Liver (tissue), 9 donors: ENCODE measurements around the gene OGN. TPM values are rescaled to one million over a fixed set of nuclear protein-coding genes. Genes with fewer than 3 reads are reported as not detected.

Source experiments
- DNase-seq: peaks from one replicate; pipeline ENCODE4 v3.0.0-alpha.2; 2017; ENCODE audit warnings: low spot score
- H3K27ac ChIP-seq, 2 donors: one replicate each; pipeline ENCODE4 v1.7.0; 2013; ENCODE audit warnings: inconsistent platforms in 2 of 2, low read length in 2 of 2, control low read depth in 1 of 2, low read depth in 1 of 2, mild to moderate bottlenecking in 1 of 2
- H3K27me3 ChIP-seq, 4 donors: one replicate each; pipeline versions ENCODE4 v1.6.1 to v1.7.0; 2013; ENCODE audit warnings: low read length in 3 of 4, inconsistent platforms in 1 of 4, mild to moderate bottlenecking in 1 of 4, moderate library complexity in 1 of 4; ENCODE audit not compliant: control insufficient read depth in 4 of 4, insufficient read depth in 4 of 4
- H3K36me3 ChIP-seq, 4 donors: one replicate each; pipeline versions ENCODE4 v1.6.1 to v1.7.0; 2013; ENCODE audit warnings: low read length in 3 of 4, mild to moderate bottlenecking in 3 of 4, low read depth in 1 of 4, moderate library complexity in 1 of 4; ENCODE audit not compliant: control insufficient read depth in 4 of 4, insufficient read depth in 3 of 4
- H3K4me1 ChIP-seq, 4 donors: one replicate each; pipeline versions ENCODE4 v1.6.1 to v1.7.0; 2013; ENCODE audit warnings: low read length in 3 of 4, mild to moderate bottlenecking in 3 of 4, moderate library complexity in 1 of 4; ENCODE audit not compliant: control insufficient read depth in 4 of 4, insufficient read depth in 4 of 4
- H3K4me3 ChIP-seq, 3 donors: one replicate each; pipeline versions ENCODE4 v1.6.1 to v1.7.0; 2013; ENCODE audit warnings: low read length in 3 of 3, control low read depth in 1 of 3, low read depth in 1 of 3, mild to moderate bottlenecking in 1 of 3
- H3K9ac ChIP-seq, 2 donors: one replicate each; pipeline ENCODE4 v1.7.0; 2013; ENCODE audit warnings: low read length in 2 of 2, mild to moderate bottlenecking in 2 of 2, moderate library complexity in 2 of 2, control low read depth in 1 of 2, low read depth in 1 of 2
- H3K9me3 ChIP-seq, 4 donors: one replicate each; pipeline versions ENCODE4 v1.6.1 to v1.7.0; 2013; ENCODE audit warnings: low read length in 3 of 4; ENCODE audit not compliant: control insufficient read depth in 4 of 4
- ATF3 ChIP-seq: IDR thresholded peaks from 2 replicates; pipeline ENCODE4 v1.6.1; 2016; ENCODE audit warnings: antibody characterized with exemption
- CTCF ChIP-seq: fragments of 150-350 bp; IDR thresholded peaks from 2 replicates; pipeline ENCODE4 v1.5.1; 2017; ENCODE audit warnings: improper control_type of control experiment, low read depth, low read length; ENCODE audit not compliant: missing input control
- EGR1 ChIP-seq, 2 donors: IDR thresholded peaks; 2 replicates each; pipeline ENCODE4 v1.6.1; 2016 to 2018; ENCODE audit warnings: antibody characterized with exemption in 2 of 2, low read depth in 2 of 2
- FOXA1 ChIP-seq: IDR thresholded peaks from 2 replicates; pipeline ENCODE4 v1.6.1; 2016; ENCODE audit warnings: antibody characterized with exemption
- FOXA2 ChIP-seq: IDR thresholded peaks from 2 replicates; pipeline ENCODE4 v1.6.1; 2016; ENCODE audit warnings: antibody characterized with exemption
- GABPA ChIP-seq, 2 donors: IDR thresholded peaks in 1 of 2; conservative IDR thresholded peaks in 1 of 2; 2 replicates each; pipeline ENCODE4 v1.6.1; 2016; ENCODE audit warnings: antibody characterized with exemption in 2 of 2, mild to moderate bottlenecking in 1 of 2, moderate library complexity in 1 of 2
- HNF4A ChIP-seq, 2 donors: conservative IDR thresholded peaks; 2 replicates each; pipeline ENCODE4 v1.6.1; 2016; ENCODE audit warnings: antibody characterized with exemption in 2 of 2, mild to moderate bottlenecking in 2 of 2
- JUND ChIP-seq, 2 donors: IDR thresholded peaks; 2 replicates each; pipeline ENCODE4 v1.6.1; 2016; ENCODE audit warnings: antibody characterized with exemption in 2 of 2
- MAX ChIP-seq: IDR thresholded peaks from 2 replicates; pipeline ENCODE4 v1.6.1; 2016; ENCODE audit warnings: antibody characterized with exemption
- NR2F2 ChIP-seq: IDR thresholded peaks from 2 replicates; pipeline ENCODE4 v1.6.1; 2016; ENCODE audit warnings: antibody characterized with exemption
- RAD21 ChIP-seq, 2 donors: IDR thresholded peaks; 2 replicates each; pipeline ENCODE4 v1.6.1; 2016; ENCODE audit warnings: antibody characterized with exemption in 2 of 2, mild to moderate bottlenecking in 2 of 2
- REST ChIP-seq: IDR thresholded peaks from 2 replicates; pipeline ENCODE4 v1.6.1; 2016; ENCODE audit warnings: antibody characterized with exemption, mild to moderate bottlenecking
- RXRA ChIP-seq, 2 donors: IDR thresholded peaks; 2 replicates each; pipeline ENCODE4 v1.6.1; 2017 to 2018; ENCODE audit warnings: antibody characterized with exemption in 2 of 2, mild to moderate bottlenecking in 1 of 2
- SP1 ChIP-seq: IDR thresholded peaks from 2 replicates; pipeline ENCODE4 v1.6.1; 2018; ENCODE audit warnings: antibody characterized with exemption, mild to moderate bottlenecking
- TAF1 ChIP-seq: conservative IDR thresholded peaks from 2 replicates; pipeline ENCODE4 v1.6.1; 2016; ENCODE audit warnings: antibody characterized with exemption, mild to moderate bottlenecking
- YY1 ChIP-seq: IDR thresholded peaks from 2 replicates; pipeline ENCODE4 v1.6.1; 2016; ENCODE audit warnings: antibody characterized with exemption, mild to moderate bottlenecking
- ZBTB33 ChIP-seq: IDR thresholded peaks from 2 replicates; pipeline ENCODE4 v1.6.1; 2016; ENCODE audit warnings: antibody characterized with exemption
- WGBS: extraction: QIAGEN DNeasy Blood & Tissue Kit; methylation state at CpG from one replicate; pipeline ENCODE4 v1.1.7; 2013; 5-methylcytosine and 5-hydroxymethylcytosine counted together
- polyA plus RNA-seq, 2 donors: library from polyadenylated mRNA; stranded (reverse) in 1 of 2; unstranded in 1 of 2; fragments of 200-250 nt in 1 of 2; fragments of >200 nt in 1 of 2; fragmentation: Nextera tagmentation in 1 of 2; extraction: Ambion mirVana in 1 of 2; gene quantifications; one replicate each; pipeline versions ENCODE4 v1.2.1 to v1.2.3, GENCODE V29; 2013 to 2015
- total RNA-seq, 2 donors: library from RNA; depleted of rRNA; stranded (reverse); fragments of >200 nt; gene quantifications; one replicate each; pipeline ENCODE4 v1.2.3, GENCODE V29; 2014
- donor health status: healthy.
- donor health status: healthy.
- donor health status: healthy.
- donor health status: healthy.
- donor health status: healthy.

Gene OGN
- total and polyA plus RNA-seq, 4 donors: 0.92 to 4.0 (median 1.1) TPM

GRCh38 chr9:92333282-92333634, 71.1 kb downstream of the OGN start:
- no peaks in the 10 kb centered on the region for H3K27me3 ChIP-seq
- no peak overlapping the region for H3K4me3 ChIP-seq
- H3K27ac ChIP-seq: no peak overlapping the region
- H3K9ac ChIP-seq: no peak overlapping the region
- no peaks in the 10 kb centered on the region for H3K9me3 ChIP-seq
- WGBS: 100% methylated on average over 2 of the region's 2 CpGs
- H3K4me1 ChIP-seq: no peaks in the 10 kb centered on the region
- DNase-seq: no peak
- no peak for TF ChIP-seq RXRA (IDR thresholded peaks at IDR 0.05)
- no peak for TF ChIP-seq FOXA1
- no peak for TF ChIP-seq MAX
- TF ChIP-seq TAF1: no peak
- TF ChIP-seq NR2F2: no peak
- TF ChIP-seq SP1: no peak
- TF ChIP-seq GABPA (IDR thresholded peaks at IDR 0.05 in 1 of 2, conservative IDR thresholded peaks at IDR 0.05 in 1 of 2): no peak
- TF ChIP-seq CTCF: no peak
- no peak for TF ChIP-seq HNF4A (conservative IDR thresholded peaks at IDR 0.05)
- no peak for TF ChIP-seq YY1
- no peak for TF ChIP-seq EGR1 (IDR thresholded peaks at IDR 0.05; ENCODE audit: low read depth in 2 of 2)
- TF ChIP-seq FOXA2: no peak
- no peak for TF ChIP-seq RAD21 (IDR thresholded peaks at IDR 0.05)
- no peak for TF ChIP-seq REST
- no peak for TF ChIP-seq ATF3
- TF ChIP-seq ZBTB33: no peak
- no peak for TF ChIP-seq JUND (IDR thresholded peaks at IDR 0.05)
- peaks cover 0 to 2% (median 0%) of the 10 kb centered on the region in 4 donors for H3K36me3 ChIP-seq

Other genes with a start within 250 kb of the OGN start
- gene IARS1, start 110.9 kb downstream of the OGN start, total RNA-seq: 10 to 100 TPM; 67.9 to 81.7 TPM
- gene IARS1, start 110.9 kb downstream of the OGN start, polyA plus RNA-seq: 10 to 100 TPM; 24.8 to 31.4 TPM
- gene NOL8, start 79.2 kb downstream of the OGN start, total RNA-seq: 10 to 100 TPM; 10.3 to 21.2 TPM
- 10 to 100 TPM in 1 of 2 donors, 1 to 10 TPM in 1; 5.3 to 15.3 TPM for gene NOL8, start 79.2 kb downstream of the OGN start, polyA plus RNA-seq
- gene CENPP, start 78.6 kb downstream of the OGN start, total RNA-seq: 1 to 10 TPM; 1.7 to 8.7 TPM
- under 1 TPM; 0.62 to 0.89 TPM for gene CENPP, start 78.6 kb downstream of the OGN start, polyA plus RNA-seq
- gene OMD, start 19.9 kb upstream of the OGN start, total RNA-seq: under 1 TPM in 1 of 2 donors, not detected in 1; 0.75 TPM
- gene OMD, start 19.9 kb upstream of the OGN start, polyA plus RNA-seq: under 1 TPM; 0.28 to 0.52 TPM
- 10 to 100 TPM in 1 of 2 donors, 1 to 10 TPM in 1; 6.4 to 11.4 TPM for gene ASPN, start 77.9 kb upstream of the OGN start, total RNA-seq
- gene ASPN, start 77.9 kb upstream of the OGN start, polyA plus RNA-seq: 1 to 10 TPM; 6.6 to 7.2 TPM
- gene ECM2, start 131.4 kb upstream of the OGN start, total RNA-seq: 10 to 100 TPM; 16.5 to 42.0 TPM
- gene ECM2, start 131.4 kb upstream of the OGN start, polyA plus RNA-seq: 10 to 100 TPM; 11.6 to 14.1 TPM